ENCODE results near the gene RCL1. TPM values are rescaled to one million over a fixed set of nuclear protein-coding genes. Genes with fewer than 3 reads are reported as not detected.
"Not testable (repeated sequence)": the region's sequence is repeated elsewhere in the genome, so short reads cannot be mapped to it uniquely, and the experiment has no call there.

The RCL1 gene
- polyA plus RNA-seq, 4 donors, result 14.7 to 20.4 (median 18.7) TPM

GRCh38 chr9:4780651-4781050 lies 12.1 kb upstream of the RCL1 start:
- DNase-seq (ENCODE audit: low read depth in 4 of 4, low spot score in 3 of 4), result no peak

GRCh38 chr9:4781408-4781807 lies 11.3 kb upstream of the RCL1 start:
- no peak for DNase-seq (ENCODE audit: low read depth in 4 of 4, low spot score in 3 of 4)

- not testable (repeated sequence) for DNase-seq (ENCODE audit: low read depth in 4 of 4, low spot score in 3 of 4)
Measured at GRCh38 chr9:4783191-4783590, 9.6 kb upstream of the RCL1 start.

- DNase-seq (ENCODE audit: low read depth in 4 of 4, low spot score in 3 of 4), result no peak
Measured at GRCh38 chr9:4784403-4784802, 8.3 kb upstream of the RCL1 start.

DNA sequence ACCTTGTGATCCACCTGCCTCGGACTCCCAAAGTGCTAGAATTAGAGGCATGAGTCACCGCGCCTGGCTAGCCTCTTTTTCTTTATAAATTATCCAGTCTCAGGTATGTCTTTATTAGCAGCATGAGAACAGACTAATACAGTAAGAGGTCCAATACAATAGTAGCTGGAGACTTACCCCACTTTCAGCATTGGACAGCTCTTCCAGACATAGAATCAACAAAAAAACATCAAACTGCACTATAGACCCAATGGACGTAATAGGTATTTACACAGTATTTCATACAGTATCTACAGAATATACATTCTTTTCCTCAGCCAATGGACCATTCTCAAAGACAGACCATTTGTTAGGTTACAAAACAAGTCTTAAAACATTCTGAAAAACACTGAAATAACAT lies 6.1 kb upstream of the RCL1 start:
- DNase-seq (ENCODE audit: low read depth in 4 of 4, low spot score in 3 of 4), result no peak

DNA sequence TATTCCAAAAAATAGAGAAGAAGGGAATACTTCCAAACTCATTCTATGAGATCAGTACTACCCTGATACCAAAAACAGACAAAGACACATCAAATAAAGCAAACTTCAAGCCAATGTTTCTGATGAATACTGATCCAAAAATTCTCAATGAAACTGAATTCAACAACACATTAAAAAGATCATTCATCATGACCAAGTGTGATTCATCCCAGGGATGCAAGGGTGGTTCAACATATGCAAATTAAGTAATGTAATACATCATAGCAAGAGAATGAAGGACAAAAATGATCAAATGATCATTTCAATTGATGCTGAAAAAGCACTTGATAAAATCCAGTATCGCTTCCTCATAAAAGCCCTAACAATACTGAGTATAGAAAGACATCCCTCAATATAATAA lies 4.9 kb upstream of the RCL1 start:
- DNase-seq (ENCODE audit: low read depth in 4 of 4, low spot score in 3 of 4), result no peak

GRCh38 chr9:4788703-4789102 lies 4.0 kb upstream of the RCL1 start:
- DNase-seq (ENCODE audit: low read depth in 4 of 4, low spot score in 3 of 4), result no peak

- peak in 1 of 4 donors; percentile 43 for DNase-seq (ENCODE audit: low read depth in 4 of 4, low spot score in 3 of 4)
Measured at GRCh38 chr9:4792054-4792571, 631 bp upstream of the RCL1 start.

DNA sequence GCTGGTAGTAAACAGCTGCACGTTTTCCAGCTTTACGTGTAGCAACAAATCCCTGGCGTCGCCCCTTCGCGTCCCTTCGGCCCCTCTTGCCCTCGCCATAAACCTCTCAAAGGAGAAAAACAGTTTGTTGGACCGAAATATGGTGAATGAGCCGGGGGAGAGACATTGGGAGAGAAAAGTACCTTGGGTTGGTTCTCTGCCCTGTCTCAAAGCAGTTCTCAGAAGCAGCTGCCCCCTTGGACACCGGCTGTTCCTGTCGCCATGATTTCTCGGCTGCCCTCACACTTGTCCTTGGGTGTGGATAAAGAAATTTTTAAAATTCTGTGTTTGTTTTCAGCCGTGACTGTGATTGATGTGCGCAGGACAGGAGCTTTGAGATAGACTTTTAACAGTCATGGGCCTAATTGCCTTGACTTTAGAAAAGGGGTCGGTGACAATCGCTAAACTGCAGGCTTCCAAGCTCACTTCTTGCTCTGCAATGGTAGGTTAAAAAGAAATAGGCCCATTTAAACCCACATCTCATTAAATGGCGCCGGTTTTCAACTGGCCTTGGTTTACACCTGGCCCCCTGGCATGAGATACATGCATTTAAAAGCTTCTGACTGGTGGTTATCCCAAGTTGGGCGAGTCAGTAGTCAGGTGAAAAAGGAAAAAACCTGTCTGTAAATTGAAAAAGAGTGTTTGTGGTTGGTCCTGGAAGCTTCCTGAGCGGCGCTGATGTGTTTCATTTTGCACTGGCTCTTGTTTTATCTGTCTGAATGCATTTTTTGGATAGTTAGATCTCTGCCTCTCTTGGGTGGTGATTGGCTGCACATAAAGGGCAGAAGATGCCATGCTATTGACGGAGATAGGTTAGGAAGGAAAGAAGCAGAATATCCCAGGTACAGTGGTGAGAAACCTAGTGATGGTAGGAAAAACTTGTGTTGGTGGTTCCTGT lies 983 bp downstream of the RCL1 start:
- DNase-seq (ENCODE audit: low read depth in 4 of 4, low spot score in 3 of 4), result peak in 2 of 4 donors; percentile 50

DNA sequence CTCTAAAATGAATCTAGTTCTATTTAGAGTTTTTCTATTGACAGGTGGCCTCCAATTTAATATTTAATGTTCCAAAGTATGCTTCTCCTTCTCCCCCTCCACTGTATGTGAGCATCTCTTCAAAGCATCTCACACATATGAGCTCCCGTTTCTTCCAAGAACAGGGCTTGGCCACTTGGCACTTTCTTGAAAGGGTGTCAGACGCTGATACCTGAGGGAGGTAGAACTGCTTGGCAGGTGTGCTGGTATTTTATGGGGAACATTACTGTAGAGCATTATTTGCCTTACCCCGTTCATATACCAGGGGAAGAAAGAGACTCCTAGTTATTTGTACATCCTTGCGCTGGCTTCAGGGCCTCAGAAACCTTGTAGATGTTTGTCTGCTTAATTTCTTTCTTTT lies 1.9 kb downstream of the RCL1 start:
- DNase-seq (ENCODE audit: low read depth in 4 of 4, low spot score in 3 of 4), result no peak

- DNase-seq (ENCODE audit: low read depth in 4 of 4, low spot score in 3 of 4), result not testable (repeated sequence)
Measured at GRCh38 chr9:4795108-4795507, 2.4 kb downstream of the RCL1 start.

DNA sequence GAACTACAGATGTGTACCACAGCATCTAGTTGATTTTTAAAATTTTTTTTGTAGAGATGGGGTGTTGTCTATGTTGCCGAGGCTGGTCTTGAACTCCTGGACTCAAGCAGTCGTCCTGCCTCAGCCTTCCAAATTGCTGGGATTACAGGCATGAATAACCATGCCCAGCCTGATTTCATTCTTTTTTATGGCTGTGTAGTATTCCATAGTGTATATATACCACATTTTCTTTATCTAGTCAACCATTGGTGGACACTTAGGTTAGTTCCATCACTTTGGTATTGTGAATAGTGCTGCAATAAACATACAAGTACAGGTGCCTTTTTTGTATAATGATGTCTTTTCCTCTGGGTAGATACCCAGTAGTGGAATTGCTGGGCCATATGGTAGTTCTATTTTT lies 3.8 kb downstream of the RCL1 start:
- DNase-seq (ENCODE audit: low read depth in 4 of 4, low spot score in 3 of 4), result no peak

GRCh38 chr9:4796988-4797853 lies 4.5 kb downstream of the RCL1 start:
- DNase-seq (ENCODE audit: low read depth in 4 of 4, low spot score in 3 of 4), result peak in 1 of 4 donors; percentile 19

DNA sequence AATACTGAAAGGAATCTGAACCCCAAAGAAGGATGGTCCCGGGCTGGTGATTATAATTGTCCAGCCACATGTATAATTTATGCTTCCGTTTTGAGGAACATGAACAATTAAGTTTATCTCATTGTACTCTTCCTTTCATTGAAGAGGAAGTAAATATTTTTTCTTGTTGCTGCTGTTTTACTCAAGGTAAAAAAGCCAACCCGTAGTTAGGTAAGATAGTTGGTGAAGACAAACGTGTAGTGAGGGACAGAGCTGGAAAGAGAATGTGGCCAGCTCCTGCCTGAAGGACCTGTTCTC lies 5.1 kb downstream of the RCL1 start:
- DNase-seq (ENCODE audit: low read depth in 4 of 4, low spot score in 3 of 4), result no peak

DNA sequence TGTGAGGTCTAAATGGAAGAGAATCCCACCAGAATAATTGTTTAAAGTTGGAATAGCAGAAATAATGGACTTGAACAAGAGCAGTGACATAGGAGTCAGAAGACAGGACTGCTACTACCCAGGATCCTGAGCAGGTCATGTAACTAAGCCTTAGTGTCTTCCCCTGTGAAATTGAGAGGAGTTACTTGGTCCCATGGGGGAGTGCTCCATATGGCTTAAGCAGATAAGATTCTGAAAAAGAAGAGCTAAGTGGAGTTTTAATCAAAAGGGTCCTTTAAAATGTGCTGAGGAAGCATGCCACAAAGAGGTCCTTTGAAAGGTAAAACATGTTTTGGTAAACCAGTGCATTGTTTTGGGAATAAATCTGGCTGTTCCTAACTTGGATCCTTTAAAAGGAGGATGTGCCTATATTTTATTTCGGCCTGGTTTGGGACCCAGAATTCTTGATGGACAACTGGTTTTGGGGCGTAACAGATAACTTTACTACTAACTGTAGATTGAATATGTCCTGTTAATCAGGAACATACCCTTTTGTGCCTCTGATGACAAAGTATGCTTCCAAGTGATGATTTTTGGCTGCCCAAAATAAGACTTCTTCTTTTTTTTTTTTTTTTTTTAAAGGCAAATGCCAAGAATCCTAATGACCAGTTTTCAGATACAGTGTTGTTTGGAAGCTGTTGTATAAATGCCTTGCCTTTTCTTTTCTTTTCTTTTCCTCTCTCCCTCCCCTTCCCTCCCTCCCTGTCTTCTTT lies 5.7 kb downstream of the RCL1 start:
- DNase-seq (ENCODE audit: low read depth in 4 of 4, low spot score in 3 of 4), result peak in 1 of 4 donors; percentile 6

GRCh38 chr9:4799033-4799430 lies 6.3 kb downstream of the RCL1 start:
- no peak for DNase-seq (ENCODE audit: low read depth in 4 of 4, low spot score in 3 of 4)

DNA sequence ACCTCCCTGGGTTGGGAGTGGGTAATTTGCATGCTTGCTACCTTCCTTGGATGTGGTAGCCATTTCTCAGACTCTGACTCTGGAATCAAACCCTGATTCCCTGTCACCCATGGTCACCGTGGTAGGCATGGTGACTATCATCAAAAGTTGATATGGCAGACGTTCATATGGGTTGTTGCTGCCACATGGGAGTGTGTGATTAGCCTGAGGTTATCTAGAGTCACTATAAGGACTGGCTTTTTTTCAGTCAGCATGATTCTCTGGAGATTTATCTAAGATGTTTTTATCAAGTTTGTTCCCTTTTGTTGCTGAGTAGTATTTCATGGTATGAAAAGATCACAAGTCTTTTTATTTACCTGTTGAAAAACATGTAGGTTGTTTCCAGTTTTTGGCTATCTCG lies 7.0 kb downstream of the RCL1 start:
- DNase-seq (ENCODE audit: low read depth in 4 of 4, low spot score in 3 of 4), result no peak

DNA sequence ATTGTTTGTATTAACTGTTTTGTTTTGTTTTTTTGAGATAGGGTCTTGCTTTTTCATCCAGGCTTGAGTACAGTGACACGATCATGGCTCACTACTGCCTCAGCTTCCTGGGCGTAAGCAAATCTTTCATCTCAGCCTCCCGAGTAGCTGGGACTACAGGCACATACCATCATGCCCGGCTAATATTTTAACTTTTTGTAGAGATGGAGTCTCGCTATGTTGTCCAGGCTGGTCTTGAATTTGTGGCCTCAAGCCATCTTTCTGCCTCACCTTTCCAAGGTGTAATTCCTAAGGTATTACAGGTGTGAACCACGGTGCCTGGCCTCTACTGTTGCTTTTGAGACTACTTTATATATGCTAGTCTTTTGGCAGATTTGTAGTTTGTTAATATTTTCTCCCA lies 8.4 kb downstream of the RCL1 start:
- DNase-seq (ENCODE audit: low read depth in 4 of 4, low spot score in 3 of 4), result no peak

DNA sequence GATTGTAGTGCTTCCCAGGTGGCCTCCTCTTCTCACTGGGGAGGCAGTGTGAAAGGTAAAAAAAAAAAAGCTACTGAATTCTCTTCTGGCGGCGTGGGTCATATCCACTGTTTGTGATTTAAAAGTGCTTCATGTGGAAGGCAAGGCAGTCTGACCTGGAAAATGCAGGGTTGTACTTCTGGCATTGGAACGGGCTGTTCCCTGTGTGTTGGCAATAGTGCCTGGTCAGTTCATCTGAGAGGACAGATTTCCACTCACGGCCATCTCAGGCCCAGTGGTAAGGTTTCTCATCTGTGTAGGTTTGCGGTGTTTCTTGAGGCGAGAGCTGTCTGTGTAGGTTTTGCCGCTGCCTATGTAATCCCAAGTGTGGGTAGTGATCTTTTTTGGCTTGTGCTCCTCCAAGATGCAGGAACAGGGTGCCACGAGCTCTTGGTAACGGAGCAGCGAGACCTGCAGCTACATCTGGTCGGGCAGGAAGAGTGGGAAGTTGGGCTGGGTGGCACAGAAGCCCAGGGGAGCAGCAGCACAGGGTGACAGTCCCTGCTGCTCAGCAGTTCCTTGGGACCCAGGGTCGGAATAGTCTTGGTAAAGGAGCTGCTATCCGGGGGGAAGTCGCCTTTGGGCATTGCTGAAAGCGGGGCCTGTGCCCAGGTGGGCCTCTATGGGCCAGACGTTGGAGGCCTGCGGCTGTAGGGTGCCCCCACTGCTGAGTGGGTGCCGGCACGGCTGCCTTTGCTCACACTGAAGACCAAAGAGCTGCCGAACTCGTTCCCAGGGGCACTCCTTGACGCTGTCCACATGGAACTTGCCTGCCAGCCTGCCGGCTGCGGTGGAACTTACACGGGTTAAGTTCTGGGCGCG lies 11.2 kb downstream of the RCL1 start:
- DNase-seq (ENCODE audit: low read depth in 4 of 4, low spot score in 3 of 4), result no peak

DNA sequence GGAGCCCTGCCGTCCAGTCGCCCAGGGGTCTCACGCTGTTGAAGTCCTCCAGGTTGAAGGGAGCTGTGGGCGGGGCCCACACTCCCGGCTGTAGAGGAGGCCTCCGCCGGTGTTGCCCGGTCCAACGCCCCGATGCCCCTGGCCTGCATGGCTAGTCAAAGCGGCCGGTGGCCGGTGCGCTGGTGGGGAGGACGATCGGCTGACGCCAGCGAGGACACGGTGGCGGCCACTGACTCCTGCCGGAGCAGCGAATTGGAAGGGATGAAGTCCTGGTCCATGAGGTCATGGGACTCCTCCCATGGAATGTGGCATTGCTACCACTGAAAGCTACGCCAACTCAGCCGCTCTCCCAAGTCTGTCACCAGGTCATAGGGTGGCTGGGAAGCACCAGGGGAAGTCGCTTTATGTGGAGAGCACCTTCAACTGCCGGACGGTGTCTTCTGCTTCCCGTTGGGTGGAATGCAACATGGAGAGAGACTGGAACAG lies 11.8 kb downstream of the RCL1 start:
- no peak for DNase-seq (ENCODE audit: low read depth in 4 of 4, low spot score in 3 of 4)

Data from left renal pelvis (tissue), 4 donors.